H9 (cell line): ENCODE data around the gene UBE2Q1. TPM values are rescaled to one million over a fixed set of nuclear protein-coding genes. Genes with fewer than 3 reads are reported as not detected.

Source experiments
- DNase-seq: peaks from one replicate; pipeline ENCODE4 v3.0.0-alpha.2; 2017
- H2AFZ ChIP-seq: one replicate; pipeline ENCODE4 v1.6.1; 2013; ENCODE audit warnings: mild to moderate bottlenecking, low read length, control low read depth, moderate library complexity
- H2AK5ac ChIP-seq: 2 replicates; pipeline ENCODE4 v1.6.1; 2013; ENCODE audit warnings: low read length, control low read depth, mixed read lengths; ENCODE audit not compliant: insufficient read length
- H2BK120ac ChIP-seq: one replicate; pipeline ENCODE4 v1.6.1; 2013; ENCODE audit warnings: low read depth, mild to moderate bottlenecking, low read length, control low read depth, inconsistent platforms; ENCODE audit not compliant: poor library complexity, severe bottlenecking
- H2BK12ac ChIP-seq: 2 replicates; pipeline ENCODE4 v1.6.1; 2013; ENCODE audit warnings: low read length, control low read depth, mixed read lengths, low read depth; ENCODE audit not compliant: insufficient read length
- H2BK15ac ChIP-seq: 2 replicates; pipeline ENCODE4 v1.6.1; 2013; ENCODE audit warnings: low read depth, low read length, control low read depth
- H2BK20ac ChIP-seq: one replicate; pipeline ENCODE4 v1.6.1; 2013; ENCODE audit warnings: low read depth, mild to moderate bottlenecking, low read length, control low read depth, inconsistent platforms; ENCODE audit not compliant: poor library complexity, severe bottlenecking
- H2BK5ac ChIP-seq: 2 replicates; pipeline ENCODE4 v1.6.1; 2013; ENCODE audit warnings: low read length, control low read depth, mixed read lengths; ENCODE audit not compliant: insufficient read length
- H3K14ac ChIP-seq: 2 replicates; pipeline ENCODE4 v1.6.1; 2013; ENCODE audit warnings: low read length, control low read depth; ENCODE audit not compliant: insufficient read depth
- H3K18ac ChIP-seq: 2 replicates; pipeline ENCODE4 v1.6.1; 2013; ENCODE audit warnings: low read depth, mild to moderate bottlenecking, mixed read lengths, low read length, control low read depth; ENCODE audit not compliant: insufficient read length
- H3K23ac ChIP-seq: 2 replicates; pipeline ENCODE4 v1.6.1; 2013; ENCODE audit warnings: low read length, control low read depth, mixed read lengths, low read depth; ENCODE audit not compliant: insufficient read length
- H3K23me2 ChIP-seq: 2 replicates; pipeline ENCODE4 v1.6.1; 2013; ENCODE audit warnings: low read depth, mild to moderate bottlenecking, mixed read lengths, low read length, control low read depth; ENCODE audit not compliant: insufficient read length, poor library complexity, severe bottlenecking
- H3K27ac ChIP-seq: 2 replicates; pipeline ENCODE4 v1.5.1; 2013; ENCODE audit warnings: low read length, control low read depth, mixed read lengths, low read depth; ENCODE audit not compliant: insufficient read length
- H3K27me3 ChIP-seq: 2 replicates; pipeline ENCODE4 v1.6.1; 2013; ENCODE audit warnings: low read length, control low read depth, inconsistent platforms; ENCODE audit not compliant: insufficient read depth
- H3K4ac ChIP-seq: 2 replicates; pipeline ENCODE4 v1.6.1; 2013; ENCODE audit warnings: low read depth, mild to moderate bottlenecking, control low read depth, inconsistent platforms, low read length, moderate library complexity
- H3K4me1 ChIP-seq: 2 replicates; pipeline ENCODE4 v1.6.1; 2013; ENCODE audit warnings: low read length, control low read depth, inconsistent platforms; ENCODE audit not compliant: insufficient read depth
- H3K4me2 ChIP-seq: 2 replicates; pipeline ENCODE4 v1.6.1; 2013; ENCODE audit warnings: low read length, control low read depth, mixed read lengths; ENCODE audit not compliant: insufficient read length, insufficient read depth
- H3K56ac ChIP-seq: 2 replicates; pipeline ENCODE4 v1.6.1; 2013; ENCODE audit warnings: low read depth, mild to moderate bottlenecking, mixed read lengths, low read length, control low read depth; ENCODE audit not compliant: insufficient read length
- H3K79me1 ChIP-seq: 2 replicates; pipeline ENCODE4 v1.6.1; 2013; ENCODE audit warnings: low read depth, mild to moderate bottlenecking, moderate library complexity, low read length, control low read depth, inconsistent platforms; ENCODE audit not compliant: insufficient read depth, poor library complexity, severe bottlenecking
- H3K79me2 ChIP-seq: 2 replicates; pipeline ENCODE4 v1.6.1; 2013; ENCODE audit warnings: low read length, control low read depth, inconsistent platforms; ENCODE audit not compliant: insufficient read depth
- H3K9ac ChIP-seq: 2 replicates; pipeline ENCODE4 v1.6.1; 2013; ENCODE audit warnings: low read length, control low read depth, mixed read lengths; ENCODE audit not compliant: insufficient read length; ENCODE audit errors: extremely low read depth
- H3K9me3 ChIP-seq: one replicate; pipeline ENCODE4 v1.6.1; 2013; ENCODE audit warnings: low read depth, low read length, inconsistent platforms; ENCODE audit not compliant: control insufficient read depth
- H3T11ph ChIP-seq: one replicate; pipeline ENCODE4 v1.6.1; 2013; ENCODE audit warnings: mild to moderate bottlenecking, low read length, control low read depth, inconsistent platforms
- H4K20me1 ChIP-seq: one replicate; pipeline ENCODE4 v1.6.1; 2013; ENCODE audit not compliant: control insufficient read depth, insufficient read length, insufficient read depth
- H4K5ac ChIP-seq: 2 replicates; pipeline ENCODE4 v1.6.1; 2013; ENCODE audit warnings: low read depth, mild to moderate bottlenecking, mixed read lengths, low read length, control low read depth; ENCODE audit not compliant: insufficient read length
- H4K8ac ChIP-seq: replicated peaks from 2 replicates; pipeline ENCODE4 v1.6.1; 2013; ENCODE audit warnings: low read length, control low read depth, mixed read lengths, low read depth; ENCODE audit not compliant: insufficient read length
- H4K91ac ChIP-seq: 2 replicates; pipeline ENCODE4 v1.6.1; 2013; ENCODE audit warnings: low read depth, mild to moderate bottlenecking, moderate library complexity, mixed read lengths, low read length, control low read depth; ENCODE audit not compliant: insufficient read length
- H3K27ac Mint-ChIP-seq, 3 experiments: 2 replicates in 2 of 3; 3 replicates in 1 of 3; pipeline ENCODE4 v1.8.0; 2020 to 2021; ENCODE audit warnings: mixed read lengths in 3 of 3, mild to moderate bottlenecking in 1 of 3, moderate library complexity in 1 of 3
- H3K27me3 Mint-ChIP-seq: 2 replicates; pipeline ENCODE4 v1.8.0; 2021; ENCODE audit warnings: low read depth, mild to moderate bottlenecking, moderate library complexity, mixed read lengths
- H3K36me3 Mint-ChIP-seq, 3 experiments: 2 replicates in 2 of 3; 3 replicates in 1 of 3; pipeline ENCODE4 v1.8.0; 2020 to 2021; ENCODE audit warnings: low read depth in 3 of 3, mixed read lengths in 3 of 3; ENCODE audit not compliant: insufficient read depth in 1 of 3
- H3K4me1 Mint-ChIP-seq, 2 experiments: 2 replicates each; pipeline ENCODE4 v1.8.0; 2020; ENCODE audit warnings: mixed read lengths in 2 of 2
- H3K4me3 Mint-ChIP-seq, 2 experiments: 2 replicates in 1 of 2; 3 replicates in 1 of 2; pipeline ENCODE4 v1.8.0; 2020 to 2021; ENCODE audit warnings: mild to moderate bottlenecking in 2 of 2, mixed read lengths in 2 of 2, moderate library complexity in 1 of 2
- H3K9me3 Mint-ChIP-seq, 2 experiments: 2 replicates in 1 of 2; 3 replicates in 1 of 2; pipeline ENCODE4 v1.8.0; 2020; ENCODE audit warnings: mild to moderate bottlenecking in 2 of 2, mixed read lengths in 2 of 2, moderate library complexity in 1 of 2
- CTCF ChIP-seq: fragments of 200-600 bp; sonication (generic); conservative IDR thresholded peaks from 3 replicates; pipeline ENCODE4 v1.8.0; 2021; ENCODE audit warnings: antibody characterized with exemption, mild to moderate bottlenecking
- WGBS: extraction: QIAGEN DNeasy Blood & Tissue Kit; methylation state at CpG from one replicate; pipeline ENCODE4 v1.1.7; 2013; ENCODE audit warnings: missing lambda C conversion rate, low lambda C conversion rate, mixed read lengths; ENCODE audit not compliant: insufficient read length; ENCODE audit errors: extremely low coverage; 5-methylcytosine and 5-hydroxymethylcytosine counted together
- total RNA-seq: library from RNA; stranded (reverse); gene quantifications from 2 replicates; pipeline ENCODE4 v1.2.1, GENCODE V29; 2021

The UBE2Q1 gene
- total RNA-seq, 1 experiment from 2014 or later, result 108 TPM

GRCh38 chr1:154571964-154572288, 13.5 kb upstream of the UBE2Q1 start:
- no peak overlapping the region for H3K27ac ChIP-seq
- peak overlapping the region in 1 of 3 experiments; percentile 88; a peak in 2 of 7 replicates for H3K27ac Mint-ChIP-seq

More at GRCh38 chr1:154571964-154572288, 13.5 kb upstream of the UBE2Q1 start:
- H3K79me1 ChIP-seq, result no peaks in the 10 kb centered on the region
- no peak overlapping the region for H4K91ac ChIP-seq
- H2BK15ac ChIP-seq, result no peak overlapping the region
- H3K79me2 ChIP-seq, result no peaks in the 10 kb centered on the region
- H3K4ac ChIP-seq, result no peak overlapping the region
- H2BK120ac ChIP-seq, result no peak overlapping the region
- no peak overlapping the region for H3K23ac ChIP-seq
- H4K8ac ChIP-seq, result no peak overlapping the region
- Mint-ChIP-seq H3K4me1 (peaks cover 32 to 42% of the 10 kb centered on the region in 2 experiments), H3K36me3 (peaks cover 0 to 5% (median 5%) of the 10 kb centered on the region in 3 experiments; a peak in 4 of 7 replicates), H3K4me3 (no peak overlapping the region), H3K27me3 (peaks cover 6% of the 10 kb centered on the region), H3K9me3 (no peaks in the 10 kb centered on the region)
- no peak overlapping the region for H3K56ac ChIP-seq
- no peak overlapping the region for H2AFZ ChIP-seq
- DNase-seq, result no peak
- no peaks in the 10 kb centered on the region; the same call in 1 of the 2 replicates for H3K4me1 ChIP-seq
- H2BK5ac ChIP-seq, result no peak overlapping the region
- H4K20me1 ChIP-seq, result no peaks in the 10 kb centered on the region
- no peak overlapping the region for H2AK5ac ChIP-seq
- no peak overlapping the region for H2BK20ac ChIP-seq
- no peak overlapping the region for H3K4me2 ChIP-seq
- no peak overlapping the region for H3T11ph ChIP-seq
- peaks cover 10% of the 10 kb centered on the region for H3K23me2 ChIP-seq
- no peak overlapping the region for H3K18ac ChIP-seq
- H3K27me3 ChIP-seq, result no peaks in the 10 kb centered on the region
- H3K9me3 ChIP-seq, result no peaks in the 10 kb centered on the region
- H2BK12ac ChIP-seq, result no peak overlapping the region
- H4K5ac ChIP-seq, result no peak overlapping the region
- H3K9ac ChIP-seq, result no peak overlapping the region
- TF ChIP-seq CTCF, result no peak
- no CpG with 5 or more reads among the region's 29 CpGs for whole genome bisulfite sequencing
- H3K14ac ChIP-seq, result no peak overlapping the region
